NK-92 treated with Interleukin-12 subunit alpha and Interleukin-12 subunit beta, amount 100 ng/mL, for 24 hours (cell line): ENCODE data around the gene COX17.

Experiments
- DNase-seq: peaks from one replicate; lab custom pipeline; 2025; lab: John Stamatoyannopoulos, UW

The COX17 gene

DNA sequence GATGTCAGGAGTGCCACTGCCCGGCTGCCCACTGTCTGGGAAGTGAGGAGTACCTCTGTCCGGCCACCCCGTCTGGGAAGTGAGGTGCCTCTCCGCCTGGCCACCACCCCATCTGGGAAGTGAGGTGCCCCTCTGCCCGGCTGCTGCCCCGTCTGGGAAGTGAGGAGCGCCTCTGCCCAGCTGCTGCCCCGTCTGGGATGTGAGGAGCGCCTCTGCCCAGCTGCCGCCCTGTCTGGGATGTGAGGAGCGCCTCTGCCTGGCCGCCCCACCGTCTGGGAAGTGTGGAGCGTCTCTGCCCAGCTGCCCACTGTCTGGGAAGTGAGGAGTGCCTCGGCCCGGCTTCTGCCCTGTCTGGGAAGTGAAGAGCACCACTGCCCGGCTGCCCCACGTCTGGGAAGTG, 3.3 kb downstream of the COX17 start:
- DNase-seq: no peak

DNA sequence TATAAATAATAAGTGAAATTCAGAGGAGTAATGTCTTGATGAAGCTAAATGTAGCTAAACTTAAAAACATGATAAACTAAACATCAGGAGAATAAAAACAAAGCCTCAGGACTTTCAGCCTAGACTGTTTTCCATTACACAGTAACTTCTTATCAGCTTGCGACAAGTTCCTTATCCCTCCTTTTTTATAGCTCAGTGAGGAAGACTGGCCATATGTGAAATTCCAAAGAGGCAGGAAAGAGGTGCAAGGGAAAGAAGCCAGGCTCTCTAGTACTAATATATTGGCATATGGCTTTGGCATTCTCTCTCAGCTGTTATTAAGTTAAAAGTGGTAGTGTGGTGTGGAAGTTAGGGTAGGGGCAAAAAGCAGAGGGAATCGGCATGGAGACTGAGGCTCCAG, 4.4 kb downstream of the COX17 start:
- DNase-seq: no peak

DNA sequence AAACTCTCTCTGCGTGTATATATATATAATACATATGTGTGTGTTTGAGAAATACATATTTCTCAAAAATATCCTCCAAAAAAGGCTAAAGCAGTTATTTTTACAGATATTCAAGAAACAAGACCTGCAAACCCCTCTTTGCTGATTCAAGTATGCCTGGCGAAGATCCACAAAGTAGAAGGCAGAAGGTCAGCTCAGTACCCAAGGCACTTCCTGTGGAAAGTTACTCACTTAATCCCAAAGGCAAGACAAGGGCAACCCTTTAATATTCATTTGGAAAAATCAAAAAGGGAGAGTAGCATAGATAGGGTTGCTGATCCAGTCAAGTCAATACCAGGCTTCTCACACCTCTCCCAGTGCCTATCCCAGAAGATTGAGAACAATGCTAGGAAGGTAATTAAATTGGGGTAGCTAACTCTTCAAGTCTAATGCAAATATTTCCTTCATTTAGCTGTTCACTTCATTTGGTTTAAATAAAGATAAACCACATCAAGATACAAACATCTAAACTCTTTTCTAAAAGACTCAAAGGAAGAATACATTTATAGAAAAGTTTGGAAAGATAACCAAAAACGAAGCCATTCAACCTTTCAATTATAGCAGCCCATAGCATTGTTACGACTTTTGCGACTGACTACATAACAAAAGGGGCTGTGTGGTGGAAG, 7.2 kb downstream of the COX17 start:
- DNase-seq: no peak

DNA sequence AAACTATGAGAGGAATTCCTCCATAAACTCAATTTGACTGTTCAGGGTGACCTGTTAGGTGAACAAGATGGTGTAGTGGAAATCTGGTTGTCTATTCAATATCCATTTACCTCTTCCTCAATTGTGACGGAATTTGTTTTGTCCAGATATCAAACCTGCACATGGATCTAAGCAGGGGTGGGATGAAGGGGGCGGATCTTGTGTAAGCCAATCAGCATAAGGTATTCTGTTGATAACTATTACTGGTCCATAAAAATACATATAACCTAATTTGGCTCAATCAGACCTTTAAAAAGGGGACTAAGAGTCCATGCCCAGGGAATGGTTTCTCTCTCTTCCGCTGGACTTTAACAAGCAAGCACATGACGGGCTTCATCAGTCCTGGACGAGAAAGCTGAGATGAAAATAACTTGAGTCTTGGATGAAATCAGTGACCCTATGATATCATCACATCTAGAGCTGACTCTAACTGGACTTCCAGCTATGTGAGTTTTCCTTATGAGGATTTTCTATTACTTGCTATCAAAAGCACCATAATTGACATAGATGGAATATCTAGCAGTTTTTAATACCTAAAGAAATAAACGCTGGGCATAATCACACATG, 11.1 kb downstream of the COX17 start:
- DNase-seq: no peak

DNA sequence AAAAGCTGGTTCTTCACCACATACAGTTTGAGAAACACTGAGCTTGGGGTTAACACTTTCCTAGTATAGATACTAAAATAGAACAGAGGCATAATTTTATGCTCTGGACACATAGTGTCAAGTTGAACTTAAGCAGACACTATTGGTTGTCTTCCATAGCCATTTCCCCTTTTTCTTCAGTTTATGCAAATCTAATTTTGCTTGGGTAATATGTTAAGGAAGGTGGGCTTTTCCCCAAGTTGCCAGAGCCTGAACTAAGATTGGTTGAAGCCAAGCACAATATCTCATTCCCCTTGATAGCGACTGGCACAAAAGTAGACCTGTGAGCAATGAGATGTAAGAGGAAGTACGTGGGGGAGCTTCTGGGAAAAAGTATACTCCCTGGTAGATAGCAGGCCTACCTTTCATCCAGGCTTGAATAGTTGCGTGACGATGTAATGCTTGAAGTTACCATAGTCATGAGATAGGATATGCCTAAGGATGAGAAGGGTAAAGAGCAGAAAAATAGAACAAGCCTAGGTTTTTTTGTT, 12.3 kb downstream of the COX17 start:
- DNase-seq: no peak

DNA sequence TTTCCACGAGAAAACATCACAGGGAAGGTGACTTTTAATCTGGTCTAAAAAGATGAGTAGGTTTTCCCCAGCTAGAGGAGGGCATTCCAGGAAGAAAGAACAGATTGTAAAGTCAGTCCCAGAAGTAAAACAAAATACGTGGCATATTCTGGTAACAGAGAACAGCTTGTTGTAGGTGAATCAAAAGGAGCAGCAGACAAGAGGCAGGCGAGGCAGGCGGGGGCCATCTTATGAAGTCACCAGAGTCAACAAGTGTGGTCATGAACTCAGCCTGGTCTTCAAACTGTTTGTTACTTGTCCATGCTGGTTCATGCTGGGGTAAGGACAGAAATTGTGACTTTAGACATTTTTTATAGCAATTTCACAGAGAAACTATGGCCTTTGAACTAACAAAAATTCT, 12.8 kb downstream of the COX17 start:
- no peak for DNase-seq

DNA sequence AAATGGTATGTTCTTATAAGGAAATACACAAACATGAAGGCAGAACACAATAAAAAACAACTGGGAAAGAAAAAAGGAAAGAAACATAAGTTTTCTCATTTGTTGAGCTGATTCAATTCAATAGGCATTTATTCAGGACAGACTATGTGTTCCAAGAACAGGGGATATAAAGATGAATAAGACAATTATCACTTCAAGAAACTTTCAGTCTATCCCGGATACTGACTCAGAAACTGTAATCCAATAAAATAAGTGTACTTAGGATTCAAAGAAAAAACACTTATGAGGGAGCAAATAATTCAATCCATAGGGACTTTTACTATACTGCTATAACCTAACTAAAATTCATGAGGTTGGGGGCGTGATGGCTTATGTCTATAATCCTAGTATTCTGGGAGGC, 13.3 kb downstream of the COX17 start:
- no peak for DNase-seq

DNA sequence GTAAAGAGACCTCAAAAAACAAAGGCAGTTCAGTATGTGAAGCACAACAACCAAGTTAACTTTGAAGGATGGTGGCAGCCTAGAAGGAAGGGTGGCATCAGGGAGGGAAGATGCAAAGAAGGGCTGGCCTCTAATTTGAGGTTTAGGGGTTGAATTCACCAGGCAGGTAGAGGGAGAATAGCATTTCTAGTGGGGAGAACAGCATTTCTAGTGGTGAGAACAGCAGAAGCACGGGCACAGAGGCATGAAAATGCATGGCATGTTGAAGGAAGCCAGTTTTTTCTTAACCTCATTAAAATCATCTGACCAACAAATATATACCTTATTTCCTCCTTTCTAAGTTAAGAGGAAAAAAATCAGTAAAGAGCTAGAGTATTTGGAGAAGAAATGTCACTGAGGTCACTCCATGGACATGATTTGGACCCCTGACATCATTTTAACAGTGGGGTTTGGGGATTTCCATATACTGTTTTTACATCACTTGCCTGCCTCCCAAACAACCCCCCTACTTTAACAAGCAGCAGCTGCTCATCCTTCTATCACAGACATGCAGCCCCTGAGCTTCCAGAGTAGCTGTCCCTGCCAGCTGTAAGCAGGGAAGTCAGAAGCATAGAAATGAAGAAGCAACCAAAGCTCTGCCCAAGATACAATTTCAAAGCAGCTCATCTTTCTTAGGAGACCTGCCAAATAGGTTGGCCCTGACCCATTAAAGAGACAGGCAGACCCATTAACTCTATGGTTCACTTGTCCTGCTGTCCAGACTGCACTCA, 14.4 kb downstream of the COX17 start:
- DNase-seq: no peak

DNA sequence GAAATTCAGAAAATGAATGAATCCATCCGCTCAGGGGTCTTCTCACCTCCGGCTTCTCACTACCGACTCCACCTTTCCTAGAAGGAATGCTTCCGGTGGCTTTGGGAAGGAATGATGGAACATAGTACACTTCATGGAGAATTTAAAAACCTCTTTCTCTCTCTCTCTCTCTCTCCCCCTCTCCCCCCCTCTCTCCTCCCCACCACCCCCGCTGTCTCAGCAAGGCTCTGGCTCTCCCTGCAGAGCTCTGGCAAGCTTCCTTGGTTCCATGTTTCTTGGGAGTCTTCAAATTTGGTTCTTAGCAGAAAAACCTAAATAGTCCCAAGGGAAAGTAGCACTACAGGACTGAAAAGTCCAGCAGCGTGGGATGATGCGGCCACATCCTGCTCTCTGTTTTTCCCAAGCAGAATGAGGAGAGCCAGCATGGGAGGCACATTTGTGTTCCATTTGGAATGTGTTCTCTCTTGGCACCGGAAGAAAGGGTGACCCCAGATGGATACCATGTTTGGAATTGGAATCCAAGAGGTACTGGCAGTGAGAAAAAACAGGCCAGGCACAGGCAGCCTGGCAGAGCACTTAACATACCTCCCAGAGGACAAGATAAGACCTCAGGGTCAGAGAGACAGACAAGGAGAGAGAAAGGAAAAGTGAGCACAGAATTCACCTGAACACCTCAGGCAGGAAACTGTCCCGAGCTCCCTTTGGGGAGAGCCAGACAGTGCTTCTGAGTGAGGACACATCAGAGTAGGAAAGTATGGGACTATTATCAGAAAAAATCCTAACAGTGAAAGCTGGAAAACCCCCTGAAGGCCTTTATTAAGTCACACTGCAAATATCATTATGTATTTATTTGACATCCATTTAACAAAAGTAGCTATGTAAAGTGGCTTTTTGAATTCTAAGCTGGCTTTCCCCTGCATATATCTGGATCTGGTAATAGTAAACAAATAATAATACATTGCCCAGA, 16.4 kb downstream of the COX17 start, which contains the start of gene POPDC2:
POPDC2 (minus strand) TSS at position 116 of the 967 bp plus-strand sequence. CDS start 166 bp downstream, outside the sequence.
- DNase-seq: no peak

DNA sequence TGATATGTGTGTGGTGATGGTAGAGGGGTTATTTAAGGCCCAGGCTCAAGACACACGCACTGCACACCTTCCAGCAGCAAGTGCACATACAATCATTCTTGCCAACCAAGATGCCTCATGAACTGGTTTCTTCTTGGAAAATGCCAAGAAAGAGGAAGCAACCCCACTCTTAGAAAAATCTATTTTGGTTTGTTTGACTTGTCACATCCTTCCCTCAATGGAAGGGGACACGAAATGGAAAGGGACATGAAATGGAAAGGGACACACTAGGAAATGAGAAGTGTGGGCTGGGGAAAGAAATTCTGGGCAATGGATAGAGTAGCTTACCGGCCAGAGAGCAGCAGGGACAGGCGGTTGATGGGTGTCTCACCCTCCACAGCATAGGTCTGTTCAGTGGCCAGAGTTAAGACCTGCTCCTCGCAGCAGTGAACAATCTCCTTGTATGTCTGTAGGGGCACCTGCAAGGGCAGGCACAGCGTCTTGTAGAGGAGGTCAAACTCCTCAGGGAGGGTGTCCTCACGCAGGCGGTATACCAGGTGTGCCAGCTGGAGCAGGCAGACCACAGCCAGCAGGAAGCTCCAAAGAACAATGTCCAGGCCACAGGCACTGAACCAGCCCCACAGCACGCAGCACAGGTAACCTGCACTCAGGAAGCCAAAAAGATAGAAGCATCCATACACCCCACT, 17.5 kb downstream of the COX17 start:
- DNase-seq: no peak

DNA sequence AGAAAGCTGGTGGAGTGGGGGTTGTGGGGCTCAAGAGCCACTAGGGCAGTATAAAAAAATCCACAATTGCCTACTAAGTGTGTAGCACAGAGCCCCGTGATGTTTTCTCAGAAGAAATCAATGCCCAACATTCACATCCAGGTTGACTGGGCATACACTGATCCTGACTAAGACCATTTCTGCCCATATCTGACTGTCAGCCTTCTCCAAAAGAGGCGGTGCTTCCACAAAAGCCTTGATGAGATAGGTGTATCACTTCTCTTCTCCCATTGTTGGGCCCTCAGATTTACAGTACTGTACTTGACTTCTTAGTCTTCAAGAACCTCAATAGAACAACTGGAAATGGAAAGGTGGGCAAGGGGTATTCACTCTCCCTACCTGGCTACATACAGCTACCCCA, 18.2 kb downstream of the COX17 start:
- no peak for DNase-seq

DNA sequence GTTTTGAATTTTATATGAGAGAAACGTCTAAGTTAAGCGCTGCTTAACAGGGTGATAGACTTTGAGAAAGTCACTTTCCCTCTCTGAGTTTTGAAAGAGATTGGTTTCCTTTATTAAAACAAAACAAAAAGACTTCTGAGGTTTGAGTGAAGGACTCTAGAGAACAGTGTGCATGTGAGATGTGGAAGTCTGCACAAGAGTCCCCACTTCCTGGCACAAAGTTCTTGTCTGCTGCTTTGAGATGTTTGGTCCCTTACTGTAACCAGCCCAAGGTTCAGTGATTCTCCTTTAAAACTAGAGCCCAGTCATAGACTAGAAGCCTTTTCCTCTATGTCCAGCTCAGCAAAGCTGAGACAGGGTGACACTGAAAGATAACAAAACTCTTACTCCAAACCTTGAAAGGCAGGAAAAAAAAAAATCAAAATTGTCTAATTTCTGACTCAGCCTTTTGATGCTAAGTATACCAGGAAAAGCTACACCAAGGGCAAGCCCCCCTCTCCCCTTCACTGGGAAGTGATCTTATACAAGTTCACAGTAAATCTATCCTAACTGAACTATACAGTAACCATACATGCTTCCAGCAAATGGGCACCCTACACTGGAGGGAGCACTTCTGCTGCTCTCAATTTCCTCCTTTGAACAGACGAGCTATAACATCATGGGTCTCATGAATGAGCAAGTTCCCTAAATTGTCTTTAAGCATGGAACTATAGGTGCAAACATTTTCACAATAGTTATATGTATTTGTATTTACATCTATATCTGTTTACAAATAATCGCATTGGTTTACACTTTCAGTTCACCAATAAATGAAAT, 19.1 kb downstream of the COX17 start:
- DNase-seq: no peak

DNA sequence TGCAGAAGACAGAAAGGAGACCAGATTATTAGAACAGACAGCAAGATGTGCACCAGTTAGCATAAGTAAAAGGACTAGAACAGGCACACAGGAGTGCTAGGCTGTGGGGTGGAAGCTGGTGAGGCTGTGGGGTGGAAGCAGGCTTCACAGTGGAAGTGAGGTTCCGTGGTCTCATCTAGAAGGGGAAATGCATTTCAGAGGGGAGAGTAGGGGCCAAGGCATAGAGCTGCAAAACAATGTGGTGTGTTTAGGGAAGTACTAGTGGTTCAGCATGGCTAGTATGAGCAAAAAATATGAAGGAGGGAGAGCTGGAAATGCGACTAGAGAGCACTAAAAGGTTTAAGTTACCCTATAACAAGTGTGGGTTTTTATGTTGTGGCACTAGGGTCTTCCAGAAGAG, 23.3 kb downstream of the COX17 start:
- no peak for DNase-seq

DNA sequence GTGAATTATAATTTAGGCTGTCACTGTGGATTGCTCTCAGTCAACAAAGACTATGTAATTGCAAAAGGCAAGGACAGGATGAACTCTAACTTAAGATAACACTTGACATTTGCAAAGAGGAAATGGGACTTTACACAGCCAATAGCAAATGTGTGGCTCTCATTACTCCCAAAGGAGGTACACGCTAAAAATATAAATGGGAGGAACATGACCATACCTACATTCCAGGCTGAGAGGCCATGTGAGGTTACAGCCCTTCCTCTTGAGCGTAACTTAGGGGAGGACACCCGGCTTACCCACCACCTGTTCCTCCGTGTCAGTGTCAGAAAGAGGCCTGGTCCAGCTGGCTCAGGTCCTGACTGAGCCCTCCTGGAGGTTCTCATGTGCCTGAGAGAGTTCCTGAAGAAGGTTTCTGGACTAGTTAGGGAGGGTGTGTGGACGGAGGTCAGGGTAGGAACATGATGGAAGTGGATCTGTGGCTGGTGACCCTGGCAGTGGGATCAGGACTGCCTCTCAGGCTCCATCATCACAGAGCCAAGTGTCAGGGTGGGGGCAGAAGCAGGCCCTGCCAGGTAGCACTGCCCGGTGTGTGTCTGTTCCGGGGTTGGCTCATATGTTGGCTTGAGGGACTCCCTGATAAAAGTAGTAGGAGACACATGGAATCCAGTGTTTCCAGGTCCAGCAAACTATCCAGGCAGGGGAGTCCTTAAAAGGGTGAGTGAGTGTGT, 24.7 kb downstream of the COX17 start:
- DNase-seq: no peak

DNA sequence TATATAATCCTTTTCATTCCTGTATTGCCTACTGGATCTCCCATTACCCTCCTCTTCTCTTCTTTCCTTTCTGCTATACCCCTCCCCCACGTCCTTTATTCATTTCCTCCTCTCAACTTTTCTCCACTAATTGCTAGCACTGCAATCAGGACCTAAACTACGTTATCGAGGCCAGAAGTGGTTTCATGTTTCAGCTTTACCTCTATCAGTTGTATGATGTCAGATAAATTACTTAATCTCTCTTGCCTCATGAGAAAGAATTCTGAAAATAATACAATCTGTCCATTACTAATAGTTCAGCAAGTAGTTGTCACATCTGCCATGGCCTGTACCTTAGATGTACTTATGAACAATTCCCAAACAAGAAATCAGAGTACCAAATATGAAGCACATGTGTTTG, 27.4 kb downstream of the COX17 start:
- no peak for DNase-seq

DNA sequence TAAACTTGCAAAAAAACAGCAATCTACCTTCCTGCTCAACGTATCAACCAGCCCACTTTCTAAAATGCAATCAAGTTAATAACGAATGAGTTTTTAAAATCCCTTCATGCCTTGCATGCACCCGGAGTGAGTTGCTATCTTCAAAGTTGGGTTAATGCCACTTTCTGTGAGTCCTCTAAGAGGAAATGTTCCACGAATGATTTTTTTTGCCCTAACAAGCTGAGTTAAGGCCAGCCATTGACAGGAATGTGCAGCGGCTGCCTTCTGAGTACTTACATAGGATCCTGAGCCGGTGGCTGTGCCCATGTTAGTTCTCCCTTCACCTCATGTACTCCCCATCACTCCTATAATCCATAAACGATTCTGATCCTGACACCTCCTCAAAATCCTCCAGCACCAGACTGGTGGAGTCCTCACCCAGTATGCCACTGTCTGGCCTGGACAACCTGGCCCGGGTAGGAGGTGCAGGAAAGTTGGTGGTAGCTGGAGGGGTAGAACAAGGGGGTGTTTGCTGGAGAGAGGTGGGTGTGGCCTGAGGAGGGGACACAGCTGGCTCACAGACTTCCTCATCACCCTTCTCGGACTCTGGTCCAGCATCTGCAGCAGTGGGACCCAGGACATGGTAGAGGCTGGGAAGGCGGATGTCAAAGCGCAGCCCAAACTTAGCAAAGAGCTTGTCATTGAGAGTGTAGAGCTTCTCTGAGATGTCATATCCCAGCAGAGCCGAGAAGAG, 29.2 kb downstream of the COX17 start:
- no peak for DNase-seq

DNA sequence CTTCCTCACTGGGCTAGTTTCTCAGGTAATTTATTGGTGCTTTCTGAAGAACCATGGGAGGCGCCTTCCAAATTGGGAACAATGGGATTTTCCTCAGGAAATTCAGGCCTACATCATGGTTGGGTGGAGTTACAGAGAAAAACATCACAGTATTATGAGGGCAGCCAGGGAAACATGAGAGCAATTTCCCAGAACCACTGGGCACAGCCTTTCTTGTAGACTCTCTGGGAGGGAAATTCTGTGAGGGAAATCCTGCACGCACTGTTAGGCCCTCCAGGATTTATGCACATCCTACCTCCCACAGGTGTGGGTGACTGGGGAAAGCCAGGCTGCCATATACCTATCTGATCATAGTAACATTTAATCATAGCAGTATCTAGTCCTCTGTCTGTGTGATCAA, 30.0 kb downstream of the COX17 start:
- DNase-seq: no peak

DNA sequence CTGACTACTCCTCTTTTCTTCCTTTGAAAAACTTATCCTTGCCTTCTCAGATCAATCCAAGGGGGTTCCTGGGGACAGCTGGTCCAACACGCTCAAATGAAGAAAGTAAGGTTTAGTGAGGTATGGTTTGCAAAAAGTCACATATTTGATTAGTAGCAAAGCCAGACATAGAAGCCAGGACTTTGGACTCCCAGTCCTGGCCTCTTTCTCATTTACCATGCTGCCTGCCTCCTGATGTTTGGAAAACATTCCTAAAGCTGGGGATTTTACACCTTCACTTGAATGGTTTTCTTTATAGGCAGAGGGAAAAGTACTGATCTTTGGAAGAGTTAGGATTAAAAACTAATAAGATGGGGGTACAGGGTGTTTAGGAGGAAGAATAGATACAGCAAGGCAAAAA, 31.4 kb downstream of the COX17 start:
- DNase-seq: no peak

DNA sequence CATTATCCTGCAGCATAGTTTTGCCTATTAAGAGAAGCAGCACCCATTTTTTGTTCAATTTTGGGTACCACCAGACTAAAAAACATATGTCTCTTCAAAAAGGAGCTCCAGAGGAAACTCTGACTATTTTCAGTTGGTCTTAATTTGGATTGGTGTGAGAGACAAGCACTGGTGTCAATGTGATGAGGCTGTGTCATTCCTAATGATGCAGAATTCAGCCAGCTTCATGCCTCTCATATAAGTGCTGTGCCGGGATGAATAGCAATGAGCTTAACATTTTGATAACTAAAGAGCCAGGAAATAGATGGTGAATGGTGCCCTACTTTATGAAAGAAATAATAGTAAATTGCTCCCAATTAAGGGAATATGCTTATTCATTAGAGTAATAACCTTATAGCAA, 32.7 kb downstream of the COX17 start:
- no peak for DNase-seq
